KMS-11 (cell line): ENCODE results near the gene CCNC.
A peak's percentile ranks its signal among the peaks of the same experiment; 100 is the strongest.

Experiments used
- H2AFZ ChIP-seq: fragments of 200-600 bp; sonication (generic); 2 replicates; pipeline ENCODE4 v1.6.1; 2016; ENCODE audit warnings: antibody characterized with exemption, mixed run types, low read depth
- H3K27ac ChIP-seq: fragments of 200-600 bp; sonication (generic); 2 replicates; pipeline ENCODE4 v1.6.1; 2016; ENCODE audit warnings: mild to moderate bottlenecking, mixed run types
- H3K27me3 ChIP-seq: fragments of 200-600 bp; sonication (generic); 2 replicates; pipeline ENCODE4 v1.6.1; 2017; ENCODE audit warnings: mild to moderate bottlenecking, low read depth, mixed run types, moderate library complexity; ENCODE audit not compliant: insufficient read depth
- H3K36me3 ChIP-seq: fragments of 200-600 bp; sonication (generic); 2 replicates; pipeline ENCODE4 v1.6.1; 2017; ENCODE audit warnings: mild to moderate bottlenecking, mixed run types; ENCODE audit not compliant: insufficient read depth
- H3K4me1 ChIP-seq: fragments of 200-600 bp; sonication (generic); 2 replicates; pipeline ENCODE4 v1.6.1; 2016; ENCODE audit warnings: mild to moderate bottlenecking, low read depth, mixed run types; ENCODE audit not compliant: poor library complexity, severe bottlenecking
- H3K4me2 ChIP-seq: fragments of 200-600 bp; sonication (generic); 2 replicates; pipeline ENCODE4 v1.7.0; 2016; ENCODE audit warnings: mild to moderate bottlenecking, mixed run types
- H3K4me3 ChIP-seq: fragments of 200-600 bp; sonication (generic); IDR thresholded peaks from 2 replicates; pipeline ENCODE4 v1.6.1; 2017; ENCODE audit warnings: low read depth, low read length, mixed read lengths; ENCODE audit not compliant: insufficient read depth
- H3K79me2 ChIP-seq: fragments of 200-600 bp; sonication (generic); 2 replicates; pipeline ENCODE4 v1.6.1; 2016; ENCODE audit warnings: low read depth, mixed run types; ENCODE audit not compliant: insufficient read depth
- H3K9ac ChIP-seq: fragments of 200-600 bp; sonication (generic); 2 replicates; pipeline ENCODE4 v1.6.1; 2016; ENCODE audit warnings: mild to moderate bottlenecking, mixed run types
- H4K20me1 ChIP-seq: fragments of 200-600 bp; sonication (generic); 2 replicates; pipeline ENCODE4 v1.6.1; 2016; ENCODE audit warnings: mild to moderate bottlenecking, mixed run types; ENCODE audit not compliant: insufficient read depth
- CTCF ChIP-seq: fragments of 200-600 bp; sonication (generic); conservative IDR thresholded peaks from 2 replicates; pipeline ENCODE4 v1.6.1; 2017; ENCODE audit warnings: low read depth, mild to moderate bottlenecking, antibody characterized with exemption, low read length, moderate library complexity, mixed read lengths

The CCNC gene

GRCh38 chr6:99520855-99521632, 47.4 kb downstream of the CCNC start:
- Histone ChIP-seq H3K36me3 (no peaks in the 10 kb centered on the region), H3K4me2 (peak overlapping the region; percentile 45; the same call in 1 of the 2 replicates), H3K27ac (peak overlapping the region; percentile 69), H3K9ac (peak overlapping the region; percentile 76), H2AFZ (peak overlapping the region; percentile 68), H3K27me3 (no peaks in the 10 kb centered on the region), H3K4me1 (peaks cover 13% of the 10 kb centered on the region), H3K79me2 (peaks cover 3% of the 10 kb centered on the region; the same call in 1 of the 2 replicates), H4K20me1 (no peaks in the 10 kb centered on the region), H3K4me3 (no peak overlapping the region)
- peak; percentile 69 for TF ChIP-seq CTCF

- Histone ChIP-seq H3K27me3 (no peaks in the 10 kb centered on the region), H3K4me2 (no peak overlapping the region), H3K79me2 (peaks cover 3% of the 10 kb centered on the region; the same call in 1 of the 2 replicates), H3K9ac (no peak overlapping the region), H2AFZ (no peak overlapping the region), H3K27ac (no peak overlapping the region), H3K4me3 (no peak overlapping the region), H3K4me1 (peaks cover 15% of the 10 kb centered on the region), H4K20me1 (no peaks in the 10 kb centered on the region), H3K36me3 (no peaks in the 10 kb centered on the region)
- no peak for TF ChIP-seq CTCF
Observed at GRCh38 chr6:99519446-99519845, 49.0 kb downstream of the CCNC start.

GRCh38 chr6:99514089-99514488, 54.4 kb downstream of the CCNC start:
- Histone ChIP-seq H3K4me2 (peak overlapping the region; percentile 85), H3K9ac (peak overlapping the region; percentile 71; the same call in 1 of the 2 replicates), H3K4me1 (peaks cover 8% of the 10 kb centered on the region), H4K20me1 (no peaks in the 10 kb centered on the region), H3K79me2 (no peaks in the 10 kb centered on the region; the same call in 1 of the 2 replicates), H3K27me3 (no peaks in the 10 kb centered on the region), H3K27ac (no peak overlapping the region), H3K36me3 (no peaks in the 10 kb centered on the region), H3K4me3 (no peak overlapping the region), H2AFZ (no peak overlapping the region)
- no peak for TF ChIP-seq CTCF

- no peak for TF ChIP-seq CTCF
- H4K20me1 ChIP-seq: no peaks in the 10 kb centered on the region
- H2AFZ ChIP-seq: no peak overlapping the region
- H3K27me3 ChIP-seq: no peaks in the 10 kb centered on the region
- no peak overlapping the region for H3K27ac ChIP-seq
- H3K36me3 ChIP-seq: no peaks in the 10 kb centered on the region
- no peaks in the 10 kb centered on the region; the same call in 1 of the 2 replicates for H3K79me2 ChIP-seq
- no peak overlapping the region for H3K4me3 ChIP-seq
- H3K4me2 ChIP-seq: no peak overlapping the region
- peaks cover 8% of the 10 kb centered on the region for H3K4me1 ChIP-seq
- no peak overlapping the region for H3K9ac ChIP-seq
Observed at GRCh38 chr6:99512033-99512432, 56.4 kb downstream of the CCNC start.
